K562 (cell line): Measurements from ENCODE around the gene EHBP1L1. TPM values are rescaled to one million over a fixed set of nuclear protein-coding genes. Genes with fewer than 3 reads are reported as not detected.

ENCODE experiments used
- ATAC-seq: fragments of 200-7000 bp; cut with Tn5 transposase; 3 replicates; pipeline ENCODE4 v1.9.1; 2020; ENCODE audit warnings: moderate library complexity
- BruUV-seq: library from RNA; stranded (reverse); fragments of 400-500 nt; replicated peaks from 2 replicates; lab custom pipeline; 2021; lab: Mats Ljungman, UMichigan
- CTCF ChIA-PET: fragments of 300-600 bp; formaldehyde crosslinking; extraction: SDS; loops from one replicate; lab custom pipeline; 2021; ENCODE audit warnings: low intra/inter-chr PET ratio; lab: Yijun Ruan, JAX
- POLR2A ChIA-PET: fragments of 300-600, 350-650 bp; sonication (Branson Sonifier 250); formaldehyde crosslinking; extraction: SDS; loops from one replicate; lab custom pipeline; 2021; ENCODE audit warnings: antibody characterized with exemption, inconsistent platforms; lab: Yijun Ruan, JAX
- DNase-seq, 4 experiments: peaks; one replicate each; pipeline versions ENCODE4 v3.0.0 to v3.0.0-alpha.2; 2011 to 2018; ENCODE audit warnings: low spot score in 3 of 4, mixed read lengths in 3 of 4; ENCODE audit errors: extremely low read depth in 1 of 4
- FAIRE-seq: peaks from 2 replicates; lab custom pipeline; 2011; peaks lifted over from hg19 to GRCh38; lab: Jason Lieb, UNC
- H2AFZ ChIP-seq: 2 replicates; pipeline ENCODE4 v1.6.0; 2011; ENCODE audit warnings: low read depth, low read length, control low read depth, inconsistent platforms
- H3K27ac ChIP-seq: fragments of 200-600 bp; 3 replicates; pipeline ENCODE4 v1.8.0; 2011; ENCODE audit warnings: low read depth, mild to moderate bottlenecking, control low read depth, inconsistent platforms, low read length, moderate library complexity, mixed read lengths; ENCODE audit errors: extremely low read depth
- H3K27me3 ChIP-seq, 2 experiments: fragments of 300-600 bp in 1 of 2; 2 replicates in 1 of 2; 3 replicates in 1 of 2; pipeline versions ENCODE4 v1.6.0 to v1.8.0; 2011; ENCODE audit warnings: inconsistent platforms in 2 of 2, low read length in 2 of 2, mild to moderate bottlenecking in 1 of 2, mixed read lengths in 1 of 2, moderate library complexity in 1 of 2; ENCODE audit not compliant: control insufficient read depth in 2 of 2, insufficient read depth in 2 of 2
- H3K36me3 ChIP-seq: fragments of 300-600 bp; 3 replicates; pipeline ENCODE4 v1.8.0; 2011; ENCODE audit warnings: mild to moderate bottlenecking, low read length, inconsistent platforms; ENCODE audit not compliant: control insufficient read depth, insufficient read depth
- H3K4me1 ChIP-seq, 2 experiments: fragments of 200-600 bp in 1 of 2; replicated peaks in 1 of 2; 2 replicates in 1 of 2; 3 replicates in 1 of 2; pipeline versions ENCODE4 v1.5.1 to v1.8.0; 2011; ENCODE audit warnings: inconsistent platforms in 2 of 2, low read length in 2 of 2, mild to moderate bottlenecking in 1 of 2, mixed read lengths in 1 of 2, moderate library complexity in 1 of 2; ENCODE audit not compliant: control insufficient read depth in 2 of 2, insufficient read depth in 2 of 2
- H3K4me2 ChIP-seq: 2 replicates; pipeline ENCODE4 v1.6.1; 2011; ENCODE audit warnings: low read length, control low read depth, inconsistent platforms, mixed read lengths; ENCODE audit not compliant: insufficient read depth
- H3K4me3 ChIP-seq: fragments of 200-600 bp; sonication (generic), shearing (Covaris generic); 2 replicates; pipeline ENCODE4 v1.5.1; 2016; ENCODE audit warnings: control low read depth, inconsistent platforms
- H3K79me2 ChIP-seq: fragments of 200-600 bp; 3 replicates; pipeline ENCODE4 v1.8.0; 2011; ENCODE audit warnings: low read length, inconsistent platforms; ENCODE audit not compliant: control insufficient read depth, insufficient read depth
- H3K9ac ChIP-seq, 2 experiments: 2 replicates each; pipeline versions ENCODE4 v1.6.0 to v1.6.1; 2011; ENCODE audit warnings: low read depth in 2 of 2, low read length in 2 of 2, control low read depth in 1 of 2, inconsistent platforms in 1 of 2, mild to moderate bottlenecking in 1 of 2, mixed read lengths in 1 of 2; ENCODE audit not compliant: insufficient read depth in 1 of 2
- H3K9me1 ChIP-seq: one replicate; pipeline ENCODE4 v1.6.0; 2011; ENCODE audit warnings: inconsistent platforms, mild to moderate bottlenecking, low read length, moderate library complexity; ENCODE audit not compliant: control insufficient read depth, insufficient read depth
- H3K9me3 ChIP-seq: replicated peaks from 2 replicates; pipeline ENCODE4 v1.5.1; 2011; ENCODE audit warnings: low read depth, low read length, inconsistent platforms; ENCODE audit not compliant: control insufficient read depth, insufficient read depth
- H4K20me1 ChIP-seq: replicated peaks from 2 replicates; pipeline ENCODE4 v1.6.1; 2011; ENCODE audit warnings: low read length, inconsistent platforms, mixed read lengths; ENCODE audit not compliant: control insufficient read depth, insufficient read depth
- HDAC3 ChIP-seq: fragments of 450-650 bp; IDR thresholded peaks from 2 replicates; pipeline ENCODE4 v1.6.1; 2018; ENCODE audit warnings: borderline replicate concordance, mild to moderate bottlenecking, moderate library complexity; ENCODE audit not compliant: partially characterized antibody
- RBFOX2 ChIP-seq: fragments of 200-400 bp; formaldehyde crosslinking; IDR thresholded peaks from 2 replicates; pipeline ENCODE4 v1.6.1; 2017; ENCODE audit warnings: low read depth, mild to moderate bottlenecking, low read length, moderate library complexity
- WGBS: fragments of 100-300 bp; shearing (Covaris generic); methylation state at CpG from one replicate; pipeline ENCODE4 v1.1.6; 2016; ENCODE audit warnings: low coverage, mixed read lengths; ENCODE audit not compliant: insufficient coverage; ENCODE audit errors: missing lambda C conversion rate; 5-methylcytosine and 5-hydroxymethylcytosine counted together
- in situ Hi-C: fragments of 300-500 bp; cut with MboI; formaldehyde crosslinking; loops from 4 replicates; pipeline ENCODE4 v1.15.0; 2018; ENCODE audit warnings: inconsistent platforms, mixed read lengths
- intact Hi-C: fragments of 100-400 bp; cut with micrococcal nuclease; formaldehyde crosslinking; loops from 2 replicates; pipeline ENCODE4 v1.14.2; 2022
- polyA plus RNA-seq, 8 experiments: library from polyadenylated mRNA; depleted of rRNA in 4 of 8; stranded (reverse) in 5 of 8; unstranded in 3 of 8; fragments of >200 nt; fragmentation: Nextera tagmentation in 2 of 8; fragmentation: Illumina TruSeq in 1 of 8; extraction: Ambion mirVana in 2 of 8; extraction: Trizol in 1 of 8; gene quantifications; 2 replicates each; pipeline versions ENCODE4 v1.2.1 to v1.2.3, GENCODE V29; 2011 to 2014; ENCODE audit warnings: inconsistent platforms in 1 of 8, missing spikeins in 1 of 8
- total RNA-seq, 7 experiments: library from RNA; depleted of rRNA in 6 of 7; stranded (reverse); fragments of >200 nt in 6 of 7; fragmentation: Illumina TruSeq in 2 of 7; extraction: Trizol in 2 of 7; gene quantifications; 2 replicates each; pipeline versions ENCODE4 v1.2.1 to v1.2.3, GENCODE V29; 2011 to 2021; ENCODE audit warnings: low replicate concordance in 1 of 7
- TF ChIP-seq, protein P1 (sequence below): IDR thresholded peaks from 2 replicates; pipeline ENCODE4 v1.6.1; 2011; ENCODE audit warnings: borderline replicate concordance, low read depth, mild to moderate bottlenecking, moderate library complexity, low read length; ENCODE audit not compliant: insufficient read depth, poor library complexity, severe bottlenecking

The EHBP1L1 gene
- total and polyA plus RNA-seq, 9 of the 15 experiments (the other 6 are each of a cell fraction or from before 2014, with no cell fraction given) = 0.03 to 87.1 (median 26.3) TPM

DNA sequence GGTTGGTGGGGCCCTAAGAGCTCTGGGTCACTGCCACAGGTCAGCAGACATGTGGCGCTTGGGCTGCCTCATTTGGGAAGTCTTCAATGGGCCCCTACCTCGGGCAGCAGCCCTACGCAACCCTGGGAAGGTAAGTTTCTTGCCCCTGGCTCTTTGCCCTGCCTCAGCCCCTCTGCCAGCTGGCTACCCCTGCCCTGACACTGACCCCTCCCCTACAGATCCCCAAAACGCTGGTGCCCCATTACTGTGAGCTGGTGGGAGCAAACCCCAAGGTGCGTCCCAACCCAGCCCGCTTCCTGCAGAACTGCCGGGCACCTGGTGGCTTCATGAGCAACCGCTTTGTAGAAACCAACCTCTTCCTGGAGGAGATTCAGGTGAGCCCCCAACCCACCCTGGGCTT lies 49.1 kb upstream of the EHBP1L1 start:
- ATAC-seq = no peak
- BruUV-seq = no TSS peak
- H3K4me3 ChIP-seq = no peak overlapping the region
- TF ChIP-seq HDAC3 = no peak
- TF ChIP-seq, protein P1, sequence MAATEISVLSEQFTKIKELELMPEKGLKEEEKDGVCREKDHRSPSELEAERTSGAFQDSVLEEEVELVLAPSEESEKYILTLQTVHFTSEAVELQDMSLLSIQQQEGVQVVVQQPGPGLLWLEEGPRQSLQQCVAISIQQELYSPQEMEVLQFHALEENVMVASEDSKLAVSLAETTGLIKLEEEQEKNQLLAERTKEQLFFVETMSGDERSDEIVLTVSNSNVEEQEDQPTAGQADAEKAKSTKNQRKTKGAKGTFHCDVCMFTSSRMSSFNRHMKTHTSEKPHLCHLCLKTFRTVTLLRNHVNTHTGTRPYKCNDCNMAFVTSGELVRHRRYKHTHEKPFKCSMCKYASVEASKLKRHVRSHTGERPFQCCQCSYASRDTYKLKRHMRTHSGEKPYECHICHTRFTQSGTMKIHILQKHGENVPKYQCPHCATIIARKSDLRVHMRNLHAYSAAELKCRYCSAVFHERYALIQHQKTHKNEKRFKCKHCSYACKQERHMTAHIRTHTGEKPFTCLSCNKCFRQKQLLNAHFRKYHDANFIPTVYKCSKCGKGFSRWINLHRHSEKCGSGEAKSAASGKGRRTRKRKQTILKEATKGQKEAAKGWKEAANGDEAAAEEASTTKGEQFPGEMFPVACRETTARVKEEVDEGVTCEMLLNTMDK = no peak
- TF ChIP-seq RBFOX2 = 0 out of 2 replicates have a peak, but pooled peaks have one; percentile 2
- TF ChIP-seq, all 486 proteins: peak for 1
- Histone ChIP-seq H2AFZ (no peak overlapping the region), H3K4me2 (no peak overlapping the region), H3K79me2 (peaks cover 26% of the 10 kb centered on the region), H4K20me1 (0 out of 2 replicates have a peak, but pooled peaks cover 7% of the 10 kb centered on the region), H3K4me1 (peaks cover 37 to 39% of the 10 kb centered on the region in 2 experiments), H3K27me3 (no peaks in the 10 kb centered on the region), H3K9me3 (no peaks in the 10 kb centered on the region), H3K36me3 (peaks cover 52% of the 10 kb centered on the region; the same call in 2 of the 3 replicates), H3K27ac (no peak overlapping the region), H3K9ac (peak overlapping the region in 1 of 2 experiments; percentile 94; a peak in 2 of 4 replicates), H3K9me1 (peaks cover 4% of the 10 kb centered on the region)
- FAIRE-seq (no peak), DNase-seq (no peak)
- intact Hi-C loops (loop anchor here (5.0 kb wide), 1 partner anchor 46 kb away; the partner anchor contains the start of genes FAM89B and ZNRD2), in situ Hi-C loops (no loop called here)
- ChIA-PET CTCF (no interaction called here), POLR2A (interaction anchor here (0.6 to 6.5 kb wide), 7 partner anchors 9 to 102 kb away, joined by 3 to 48 read pairs (median 4); partner anchors contain the start of genes MALAT1 and NEAT1)
- 100% methylated on average over 7 of the region's 8 CpGs for WGBS
